ENCODE measurements around the gene HAAO.

DNA sequence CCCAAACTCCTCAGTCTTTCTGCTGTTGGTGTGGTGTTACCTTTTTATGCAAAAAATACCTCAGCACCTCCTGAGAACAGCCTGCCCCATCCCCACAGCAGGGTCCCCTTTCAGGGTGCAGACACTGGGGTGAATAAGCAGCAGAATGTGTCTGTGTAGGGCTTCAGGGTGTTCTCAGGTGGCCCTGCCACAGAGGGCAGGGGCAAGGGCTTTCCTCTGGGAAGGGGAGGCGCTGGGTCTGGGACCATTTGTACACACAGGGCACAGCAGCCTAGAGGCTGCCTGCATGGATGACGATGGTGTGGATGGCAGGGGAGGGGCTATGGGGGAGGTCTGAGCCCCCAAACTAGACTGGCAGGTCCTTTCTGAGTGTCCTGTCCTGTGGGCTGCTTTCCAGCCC lies 2.6 kb downstream of the HAAO start:
- no peak for TF ChIP-seq REST (IDR thresholded peaks at IDR 0.05; ENCODE audit: insufficient read depth in 1 of 2, low read depth in 2 of 2, low read length in 2 of 2)
- no peak for TF ChIP-seq POLR2AphosphoS5 (IDR thresholded peaks at IDR 0.05; ENCODE audit: low read depth, low read length)
- no peak for TF ChIP-seq TAF1 (IDR thresholded peaks at IDR 0.05; ENCODE audit: borderline replicate concordance, insufficient read depth, low read length)

Data from PFSK-1 (cell line).